Measurements from ENCODE around the gene BLOC1S4.

Gene BLOC1S4

GRCh38 chr4:6686104-6686787 is 29.7 kb upstream of the BLOC1S4 start:
- no peak for DNase-seq (ENCODE audit: low spot score)
- no peak for TF ChIP-seq CTCF (IDR thresholded peaks at IDR 0.05; ENCODE audit: extremely low read depth, missing control alignments)

- DNase-seq (ENCODE audit: low spot score) = no peak
- no peak for TF ChIP-seq CTCF (IDR thresholded peaks at IDR 0.05; ENCODE audit: extremely low read depth, missing control alignments)
These were observed 27.8 kb upstream of the BLOC1S4 start for GRCh38 chr4:6687947-6688878.

GRCh38 chr4:6688879-6689505 is 27.0 kb upstream of the BLOC1S4 start:
- TF ChIP-seq CTCF (IDR thresholded peaks at IDR 0.05; ENCODE audit: extremely low read depth, missing control alignments) = no peak
- DNase-seq (ENCODE audit: low spot score) = peak; percentile 83

GRCh38 chr4:6689506-6689960 is 26.4 kb upstream of the BLOC1S4 start:
- TF ChIP-seq CTCF (IDR thresholded peaks at IDR 0.05; ENCODE audit: extremely low read depth, missing control alignments) = no peak
- DNase-seq (ENCODE audit: low spot score) = no peak

- no peak for TF ChIP-seq CTCF (IDR thresholded peaks at IDR 0.05; ENCODE audit: extremely low read depth, missing control alignments)
- no peak for DNase-seq (ENCODE audit: low spot score)
These were observed 23.6 kb upstream of the BLOC1S4 start for GRCh38 chr4:6692379-6692778.

GRCh38 chr4:6692806-6693205 is 23.2 kb upstream of the BLOC1S4 start:
- no peak for DNase-seq (ENCODE audit: low spot score)

More at GRCh38 chr4:6692806-6693205, 23.2 kb upstream of the BLOC1S4 start:
- TF ChIP-seq CTCF (IDR thresholded peaks at IDR 0.05; ENCODE audit: extremely low read depth, missing control alignments) = no peak

All from GM20000 (cell line).